GM12878 (cell line): ENCODE measurements around the gene PDZRN3. TPM values are rescaled to one million over a fixed set of nuclear protein-coding genes. Genes with fewer than 3 reads are reported as not detected.

ENCODE experiments used
- ATAC-seq: fragments of 200-7000 bp; cut with Tn5 transposase; 3 replicates; pipeline ENCODE4 v1.9.1; 2020; ENCODE audit warnings: mild to moderate bottlenecking, moderate library complexity
- BruUV-seq: library from RNA; stranded (reverse); fragments of 400-500 nt; replicated peaks from 2 replicates; lab custom pipeline; 2021; lab: Mats Ljungman, UMichigan
- CTCF ChIA-PET: fragments of 300-600 bp; sonication (Branson Sonifier 250); formaldehyde crosslinking; extraction: SDS; loops from one replicate; lab custom pipeline; 2021; ENCODE audit warnings: inconsistent platforms; lab: Yijun Ruan, JAX
- POLR2A ChIA-PET: fragments of 350-600 bp; formaldehyde crosslinking; extraction: SDS; loops from one replicate; lab custom pipeline; 2021; ENCODE audit warnings: inconsistent platforms; lab: Charles Lee
- RAD21 ChIA-PET: fragments of 300-600 bp; sonication (Branson Sonifier 250); formaldehyde crosslinking; loops from one replicate; lab custom pipeline; 2023; ENCODE audit warnings: antibody characterized with exemption; ENCODE audit not compliant: unreplicated experiment; lab: Charles Lee
- SMC1A ChIA-PET: fragments of 300-600 bp; sonication (Branson Sonifier 250); formaldehyde crosslinking; loops from one replicate; lab custom pipeline; 2023; ENCODE audit not compliant: unreplicated experiment, uncharacterized antibody; lab: Charles Lee
- DNase-seq: peaks from one replicate; pipeline ENCODE4 v3.0.0-alpha.2; 2011; ENCODE audit warnings: low read depth, low spot score
- FAIRE-seq: peaks from 3 replicates; lab custom pipeline; 2011; peaks lifted over from hg19 to GRCh38; lab: Jason Lieb, UNC
- H2AFZ ChIP-seq: 2 replicates; pipeline ENCODE4 v1.6.0; 2011; ENCODE audit warnings: low read depth, low read length, control low read depth; ENCODE audit not compliant: control insufficient read depth
- H3K27ac ChIP-seq: 2 replicates; pipeline ENCODE4 v1.5.1; 2011; ENCODE audit warnings: control low read depth; ENCODE audit not compliant: control insufficient read depth, insufficient read depth
- H3K27me3 ChIP-seq, 2 experiments: replicated peaks in 1 of 2; 2 replicates each; pipeline versions ENCODE4 v1.6.0 to v1.6.1; 2011; ENCODE audit warnings: low read length in 1 of 2; ENCODE audit not compliant: control insufficient read depth in 2 of 2, insufficient read depth in 2 of 2
- H3K36me3 ChIP-seq, 2 experiments: 2 replicates each; pipeline ENCODE4 v1.5.1; 2011; ENCODE audit warnings: low read length in 1 of 2; ENCODE audit not compliant: control insufficient read depth in 2 of 2, insufficient read depth in 2 of 2
- H3K4me1 ChIP-seq: 2 replicates; pipeline ENCODE4 v1.6.1; 2011; ENCODE audit warnings: mild to moderate bottlenecking, low read length, moderate library complexity, mixed read lengths; ENCODE audit not compliant: control insufficient read depth, insufficient read depth
- H3K4me2 ChIP-seq: 2 replicates; pipeline ENCODE4 v1.6.0; 2011; ENCODE audit warnings: control low read depth; ENCODE audit not compliant: control insufficient read depth, insufficient read depth
- H3K4me3 ChIP-seq: fragments of 200-600 bp; sonication (generic); 2 replicates; pipeline ENCODE4 v1.5.1; 2016
- H3K79me2 ChIP-seq: 2 replicates; pipeline ENCODE4 v1.6.0; 2011; ENCODE audit warnings: low read length; ENCODE audit not compliant: control insufficient read depth, insufficient read depth
- H3K9ac ChIP-seq: 2 replicates; pipeline ENCODE4 v1.8.0; 2011; ENCODE audit warnings: low read length, control low read depth, mixed read lengths; ENCODE audit not compliant: control insufficient read depth, insufficient read depth
- H3K9me3 ChIP-seq: replicated peaks from 3 replicates; pipeline ENCODE4 v1.5.1; 2011; ENCODE audit warnings: mild to moderate bottlenecking, low read length; ENCODE audit not compliant: control insufficient read depth, insufficient read depth
- H4K20me1 ChIP-seq: 2 replicates; pipeline ENCODE4 v1.6.0; 2011; ENCODE audit not compliant: control insufficient read depth, insufficient read depth
- BRCA1 ChIP-seq: IDR thresholded peaks from 2 replicates; pipeline ENCODE4 v1.6.1; 2011; ENCODE audit warnings: low read depth, low read length, improper control_type of control experiment
- CHD2 ChIP-seq: IDR thresholded peaks from 2 replicates; pipeline ENCODE4 v1.6.1; 2011; ENCODE audit warnings: low read depth, low read length, improper control_type of control experiment, borderline replicate concordance
- LARP7 ChIP-seq: fragments of 450-650 bp; IDR thresholded peaks from 2 replicates; pipeline ENCODE4 v1.6.1; 2017; ENCODE audit warnings: mild to moderate bottlenecking
- MEF2B ChIP-seq: fragments of 450-650 bp; IDR thresholded peaks from 2 replicates; pipeline ENCODE4 v1.6.1; 2018; ENCODE audit warnings: mild to moderate bottlenecking, moderate library complexity; ENCODE audit not compliant: partially characterized antibody, poor library complexity, severe bottlenecking
- RUNX3 ChIP-seq: IDR thresholded peaks from 2 replicates; pipeline ENCODE4 v1.6.1; 2012; ENCODE audit warnings: low read length, inconsistent platforms
- SMAD1 ChIP-seq: fragments of 450-650 bp; IDR thresholded peaks from 2 replicates; pipeline ENCODE4 v1.6.1; 2018; ENCODE audit warnings: mild to moderate bottlenecking, low read depth; ENCODE audit not compliant: partially characterized antibody
- TCF7 ChIP-seq: IDR thresholded peaks from 2 replicates; pipeline ENCODE4 v1.6.1; 2014; ENCODE audit warnings: antibody characterized with exemption, borderline replicate concordance
- WGBS: methylation state at CpG from one replicate; pipeline ENCODE4 v1.1.6; 2016; ENCODE audit warnings: low lambda C conversion rate; ENCODE audit not compliant: insufficient replicate concordance, insufficient coverage; ENCODE audit errors: missing lambda C conversion rate; 5-methylcytosine and 5-hydroxymethylcytosine counted together
- in situ Hi-C: fragments of 300-500 bp; cut with MboI; formaldehyde crosslinking; loops from 9 replicates; pipeline ENCODE4 v1.14.3; 2018; ENCODE audit warnings: mixed read lengths
- intact Hi-C: fragments of 100-400 bp; cut with micrococcal nuclease; formaldehyde crosslinking; loops from one replicate; pipeline ENCODE4 v1.14.2; 2022; ENCODE audit not compliant: unreplicated experiment
- polyA plus RNA-seq, 11 experiments: library from polyadenylated mRNA; depleted of rRNA in 4 of 11; unstranded in 6 of 11; stranded (reverse) in 5 of 11; fragments of >200 nt; fragmentation: Nextera tagmentation in 4 of 11; fragmentation: Illumina TruSeq in 1 of 11; extraction: Ambion mirVana in 4 of 11; extraction: Trizol in 1 of 11; gene quantifications; 1 replicate in 1 of 11; 2 replicates in 10 of 11; pipeline versions ENCODE4 v1.2.1 to v1.2.3, GENCODE V29; 2011 to 2016; ENCODE audit warnings: inconsistent platforms in 2 of 11, missing spikeins in 2 of 11, low read depth in 1 of 11
- total RNA-seq, 4 experiments: library from RNA; depleted of rRNA in 3 of 4; stranded (reverse); fragments of >200 nt in 3 of 4; fragmentation: Illumina TruSeq in 1 of 4; extraction: Trizol in 1 of 4; gene quantifications; 2 replicates each; pipeline versions ENCODE4 v1.2.1 to v1.2.3, GENCODE V29; 2013 to 2021
- TF ChIP-seq, protein P1 (sequence below): IDR thresholded peaks from 2 replicates; pipeline ENCODE4 v1.6.1; 2012; ENCODE audit warnings: mild to moderate bottlenecking, low read depth, low read length
- TF ChIP-seq, protein P2 (sequence below): fragments of 450-650 bp; conservative IDR thresholded peaks from 2 replicates; pipeline ENCODE4 v1.6.1; 2017; ENCODE audit warnings: mild to moderate bottlenecking, moderate library complexity
- TF ChIP-seq, protein P3 (sequence below): IDR thresholded peaks from 2 replicates; pipeline ENCODE4 v1.6.1; 2011; ENCODE audit warnings: borderline replicate concordance, low read depth, mild to moderate bottlenecking, moderate library complexity, mixed read lengths, low read length; ENCODE audit not compliant: insufficient read depth; ENCODE audit errors: extremely low read length

Gene PDZRN3
- total and polyA plus RNA-seq, 10 of the 15 experiments (the other 5 are each of a cell fraction or from before 2014, with no cell fraction given), result 0.07 to 0.37 (median 0.12) TPM; not detected in 6

DNA sequence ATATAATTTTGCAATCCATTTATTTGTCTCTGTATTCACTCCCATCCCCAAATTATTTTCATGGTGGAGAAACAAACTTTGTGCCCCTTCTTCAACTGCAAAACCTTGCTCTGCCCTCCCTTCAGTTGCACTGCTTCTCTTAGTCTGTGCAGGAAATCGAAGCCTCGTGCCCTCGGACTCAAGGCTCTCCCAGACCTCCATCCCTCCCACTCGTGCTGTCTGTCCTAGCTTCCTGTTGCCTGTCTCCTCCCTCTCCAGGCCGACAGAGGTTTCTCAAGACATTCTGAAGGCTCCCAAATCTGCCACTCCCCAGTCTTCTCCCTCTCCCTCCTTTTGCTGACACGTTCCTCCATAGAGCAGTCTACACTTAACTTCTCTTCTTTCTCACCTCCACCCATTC lies 177.6 kb downstream of the PDZRN3 start:
- no peaks in the 10 kb centered on the region for H3K9me3 ChIP-seq
- H3K4me3 ChIP-seq, result no peak overlapping the region
- H3K4me2 ChIP-seq, result no peak overlapping the region
- no peak for FAIRE-seq
- no peak overlapping the region for H3K27ac ChIP-seq
- ChIA-PET SMC1A (interaction anchor here (0.9 to 4.3 kb wide), 3 partner anchors 13 to 55 kb away, joined by 3 to 13 read pairs (median 3); no protein-coding TSS in a partner anchor), POLR2A (no interaction called here), CTCF (interaction anchor here (1.4 to 1.8 kb wide), 3 partner anchors 60 to 345 kb away, joined by 4 to 5 read pairs (median 4); no protein-coding TSS in a partner anchor), RAD21 (interaction anchor here (2.3 kb wide), 1 partner anchor 56 kb away, joined by 14 read pairs; no protein-coding TSS in a partner anchor)
- no peak for TF ChIP-seq LARP7
- TF ChIP-seq, protein P1, sequence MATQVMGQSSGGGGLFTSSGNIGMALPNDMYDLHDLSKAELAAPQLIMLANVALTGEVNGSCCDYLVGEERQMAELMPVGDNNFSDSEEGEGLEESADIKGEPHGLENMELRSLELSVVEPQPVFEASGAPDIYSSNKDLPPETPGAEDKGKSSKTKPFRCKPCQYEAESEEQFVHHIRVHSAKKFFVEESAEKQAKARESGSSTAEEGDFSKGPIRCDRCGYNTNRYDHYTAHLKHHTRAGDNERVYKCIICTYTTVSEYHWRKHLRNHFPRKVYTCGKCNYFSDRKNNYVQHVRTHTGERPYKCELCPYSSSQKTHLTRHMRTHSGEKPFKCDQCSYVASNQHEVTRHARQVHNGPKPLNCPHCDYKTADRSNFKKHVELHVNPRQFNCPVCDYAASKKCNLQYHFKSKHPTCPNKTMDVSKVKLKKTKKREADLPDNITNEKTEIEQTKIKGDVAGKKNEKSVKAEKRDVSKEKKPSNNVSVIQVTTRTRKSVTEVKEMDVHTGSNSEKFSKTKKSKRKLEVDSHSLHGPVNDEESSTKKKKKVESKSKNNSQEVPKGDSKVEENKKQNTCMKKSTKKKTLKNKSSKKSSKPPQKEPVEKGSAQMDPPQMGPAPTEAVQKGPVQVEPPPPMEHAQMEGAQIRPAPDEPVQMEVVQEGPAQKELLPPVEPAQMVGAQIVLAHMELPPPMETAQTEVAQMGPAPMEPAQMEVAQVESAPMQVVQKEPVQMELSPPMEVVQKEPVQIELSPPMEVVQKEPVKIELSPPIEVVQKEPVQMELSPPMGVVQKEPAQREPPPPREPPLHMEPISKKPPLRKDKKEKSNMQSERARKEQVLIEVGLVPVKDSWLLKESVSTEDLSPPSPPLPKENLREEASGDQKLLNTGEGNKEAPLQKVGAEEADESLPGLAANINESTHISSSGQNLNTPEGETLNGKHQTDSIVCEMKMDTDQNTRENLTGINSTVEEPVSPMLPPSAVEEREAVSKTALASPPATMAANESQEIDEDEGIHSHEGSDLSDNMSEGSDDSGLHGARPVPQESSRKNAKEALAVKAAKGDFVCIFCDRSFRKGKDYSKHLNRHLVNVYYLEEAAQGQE, result no peak
- TF ChIP-seq, protein P2, sequence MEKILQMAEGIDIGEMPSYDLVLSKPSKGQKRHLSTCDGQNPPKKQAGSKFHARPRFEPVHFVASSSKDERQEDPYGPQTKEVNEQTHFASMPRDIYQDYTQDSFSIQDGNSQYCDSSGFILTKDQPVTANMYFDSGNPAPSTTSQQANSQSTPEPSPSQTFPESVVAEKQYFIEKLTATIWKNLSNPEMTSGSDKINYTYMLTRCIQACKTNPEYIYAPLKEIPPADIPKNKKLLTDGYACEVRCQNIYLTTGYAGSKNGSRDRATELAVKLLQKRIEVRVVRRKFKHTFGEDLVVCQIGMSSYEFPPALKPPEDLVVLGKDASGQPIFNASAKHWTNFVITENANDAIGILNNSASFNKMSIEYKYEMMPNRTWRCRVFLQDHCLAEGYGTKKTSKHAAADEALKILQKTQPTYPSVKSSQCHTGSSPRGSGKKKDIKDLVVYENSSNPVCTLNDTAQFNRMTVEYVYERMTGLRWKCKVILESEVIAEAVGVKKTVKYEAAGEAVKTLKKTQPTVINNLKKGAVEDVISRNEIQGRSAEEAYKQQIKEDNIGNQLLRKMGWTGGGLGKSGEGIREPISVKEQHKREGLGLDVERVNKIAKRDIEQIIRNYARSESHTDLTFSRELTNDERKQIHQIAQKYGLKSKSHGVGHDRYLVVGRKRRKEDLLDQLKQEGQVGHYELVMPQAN, result no peak
- TF ChIP-seq, protein P3, sequence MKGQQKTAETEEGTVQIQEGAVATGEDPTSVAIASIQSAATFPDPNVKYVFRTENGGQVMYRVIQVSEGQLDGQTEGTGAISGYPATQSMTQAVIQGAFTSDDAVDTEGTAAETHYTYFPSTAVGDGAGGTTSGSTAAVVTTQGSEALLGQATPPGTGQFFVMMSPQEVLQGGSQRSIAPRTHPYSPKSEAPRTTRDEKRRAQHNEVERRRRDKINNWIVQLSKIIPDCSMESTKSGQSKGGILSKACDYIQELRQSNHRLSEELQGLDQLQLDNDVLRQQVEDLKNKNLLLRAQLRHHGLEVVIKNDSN, result no peak
- TF ChIP-seq SMAD1, result no peak
- no peak for TF ChIP-seq MEF2B
- no peak for TF ChIP-seq BRCA1
- no peak for TF ChIP-seq TCF7
- no peak for TF ChIP-seq CHD2
- TF ChIP-seq RUNX3, result no peak
- in situ Hi-C loops, result no loop called here
- intact Hi-C loops, result loop anchor here (5.0 kb wide), 1 partner anchor 345 kb away; no protein-coding TSS in a partner anchor
- no peak for DNase-seq
- H3K4me1 ChIP-seq, result peaks cover 37% of the 10 kb centered on the region
- no peaks in the 10 kb centered on the region for H4K20me1 ChIP-seq
- WGBS, result 19% methylated on average over 6 of the region's 6 CpGs
- H2AFZ ChIP-seq, result no peak overlapping the region
- H3K27me3 ChIP-seq, result no peaks in the 10 kb centered on the region
- H3K9ac ChIP-seq, result no peak overlapping the region
- no peaks in the 10 kb centered on the region for H3K79me2 ChIP-seq
- no TSS peak for BruUV-seq
- ATAC-seq, result no peak
- no peaks in the 10 kb centered on the region for H3K36me3 ChIP-seq
